Activated CD4-positive, alpha-beta memory T cell treated with anti-CD3 and anti-CD28 coated beads, Interleukin-2, amount 10 ng/mL, durations not matched to agents 7 days and 5 days (primary cell): Measurements from ENCODE around the gene P2RY6. TPM values are rescaled to one million over a fixed set of nuclear protein-coding genes. Genes with fewer than 3 reads are reported as not detected.

ENCODE experiments used
- total RNA-seq, 2 experiments: library from RNA; stranded (reverse); gene quantifications; one replicate each; pipeline ENCODE4 v1.2.3, GENCODE V29; 2021

The P2RY6 gene
- total RNA-seq, 2 experiments from 2014 or later, result not detected

Other genes with a start within 250 kb of the P2RY6 start
- gene FCHSD2, start 130.0 kb upstream of the P2RY6 start, total RNA-seq, result 10 to 100 TPM; 40.8 to 41.7 TPM
- gene P2RY2, start 54.1 kb upstream of the P2RY6 start, total RNA-seq, result not detected
- gene ARHGEF17, start 35.9 kb downstream of the P2RY6 start, total RNA-seq, result under 1 TPM; 0.05 TPM
- 10 to 100 TPM; 26.0 to 27.3 TPM for gene RELT, start 104.1 kb downstream of the P2RY6 start, total RNA-seq